Renal cortex interstitium (tissue), 11 donors: Measurements from ENCODE around the gene ANO9. TPM values are rescaled to one million over a fixed set of nuclear protein-coding genes. Genes with fewer than 3 reads are reported as not detected.
"Not testable (repeated sequence)": the region's sequence is repeated elsewhere in the genome, so short reads cannot be mapped to it uniquely, and the experiment has no call there.

Source experiments
- DNase-seq, 11 donors: peaks; one replicate each; pipeline ENCODE4 v3.0.0-alpha.2; 2013; ENCODE audit warnings: low read depth in 9 of 11, low spot score in 4 of 11; ENCODE audit errors: extremely low read depth in 1 of 11
- polyA plus RNA-seq, 3 donors: library from polyadenylated mRNA; unstranded; fragments of 120-200 nt; gene quantifications; one replicate each; pipeline ENCODE4 v1.2.1, GENCODE V29; 2013; ENCODE audit not compliant: insufficient read length in 3 of 3

The ANO9 gene
- polyA plus RNA-seq, 3 donors = 9.2 to 18.1 (median 10.3) TPM

- DNase-seq = no peak
Observed at GRCh38 chr11:394858-395655, 46.8 kb downstream of the ANO9 start.

- no peak for DNase-seq
Observed at GRCh38 chr11:394034-394857, 47.6 kb downstream of the ANO9 start, which contains the start of gene PKP3. PKP3 (plus strand) TSS chr11:394209; CDS start chr11:394293, 84 bp downstream.

- no peak for DNase-seq
Observed at GRCh38 chr11:393219-394033, 48.4 kb downstream of the ANO9 start.

DNA sequence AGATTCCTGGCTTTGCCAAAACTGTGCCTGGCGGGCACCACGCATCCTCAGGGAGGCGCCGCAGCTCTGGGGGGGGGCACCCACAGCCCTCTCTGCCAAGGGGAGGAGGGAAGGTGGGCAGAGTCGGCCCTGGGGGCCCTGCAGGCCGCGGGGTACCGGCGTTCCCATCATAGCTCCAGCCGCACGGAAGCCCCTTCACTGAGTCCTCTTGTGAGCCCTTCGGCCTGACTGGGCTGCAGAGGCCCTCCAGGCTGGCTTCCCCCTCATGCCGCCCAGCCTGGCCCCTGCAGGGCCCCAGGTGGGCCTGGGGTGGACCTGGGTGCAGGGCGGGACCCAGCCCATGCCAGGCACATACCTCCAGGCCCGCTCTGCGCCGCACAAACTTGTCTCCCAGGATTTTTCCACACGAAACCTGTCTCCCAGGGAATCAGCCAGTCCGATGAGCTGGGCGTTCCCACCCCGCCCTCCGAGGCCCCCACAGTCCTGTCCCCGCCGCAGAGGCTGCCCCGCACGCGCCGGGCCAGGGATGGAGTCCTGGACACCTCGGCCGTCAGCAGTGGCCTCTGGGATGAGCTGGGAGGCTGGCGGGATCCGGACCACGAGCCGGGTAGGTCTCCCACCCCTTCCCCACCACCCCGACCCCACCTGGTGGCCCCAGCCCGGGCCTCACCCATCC lies 49.6 kb downstream of the ANO9 start:
- no peak for DNase-seq

GRCh38 chr11:391117-392017 lies 50.4 kb downstream of the ANO9 start:
- no peak for DNase-seq

DNA sequence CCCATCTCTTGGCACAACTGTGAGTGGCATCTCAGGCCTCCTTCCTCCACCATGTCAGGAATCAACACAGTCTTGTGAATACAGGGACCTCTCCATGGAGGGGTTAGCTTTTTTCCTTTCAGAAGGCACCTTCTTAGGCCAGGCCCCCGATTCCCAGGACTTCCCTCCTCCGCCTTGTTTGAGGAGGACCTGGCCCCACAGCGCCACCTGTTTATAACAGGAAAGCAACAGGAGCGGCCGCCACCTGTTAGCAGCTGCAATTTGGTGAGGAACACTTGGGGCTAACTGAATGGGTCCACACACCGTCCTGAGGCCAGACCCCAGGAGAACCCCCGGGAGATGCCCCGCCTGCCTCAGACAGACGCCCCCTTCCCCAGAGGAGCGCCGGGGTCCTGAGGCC lies 51.6 kb downstream of the ANO9 start:
- no peak for DNase-seq

DNA sequence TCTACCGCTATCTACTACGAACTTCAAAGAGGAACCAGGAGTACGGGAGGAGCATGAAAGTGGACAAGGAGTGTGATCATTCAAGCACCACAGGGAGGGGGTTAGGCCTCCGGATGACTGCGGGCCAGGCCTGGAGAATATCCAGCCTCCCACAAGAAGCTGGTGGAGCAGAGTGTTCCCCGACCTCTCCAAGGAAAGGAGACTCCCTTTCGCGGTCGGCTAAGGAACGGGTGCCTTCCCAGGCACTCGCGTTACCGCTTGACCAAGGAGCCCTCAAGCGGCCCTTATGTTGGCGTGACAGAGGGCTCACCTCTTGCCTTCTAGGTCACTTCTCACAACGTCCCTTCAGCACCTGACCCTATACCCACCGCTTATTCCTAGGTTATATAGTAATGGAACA lies 52.4 kb downstream of the ANO9 start:
- DNase-seq = not testable (repeated sequence)

- no peak for DNase-seq
Observed at GRCh38 chr11:387193-387793, 54.5 kb downstream of the ANO9 start.

DNA sequence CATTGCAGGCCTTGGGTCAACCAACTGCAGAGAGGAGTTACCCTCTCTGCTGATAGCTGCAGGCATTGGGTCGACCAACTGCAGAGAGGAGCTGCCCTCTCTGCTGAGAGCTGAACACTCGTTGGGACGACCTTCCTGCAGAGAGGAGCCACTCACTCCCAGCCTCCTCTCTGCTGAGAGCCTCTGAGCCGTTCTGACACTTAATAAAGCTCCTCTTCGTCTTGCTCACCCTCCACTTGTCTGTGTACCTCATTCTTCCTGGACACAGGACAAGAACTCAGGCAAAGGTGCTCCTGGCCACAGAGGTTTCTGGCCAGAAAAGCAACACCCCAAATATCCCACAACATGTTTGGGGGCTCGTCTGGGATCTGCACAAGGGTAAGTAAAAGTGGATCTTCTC lies 55.3 kb downstream of the ANO9 start:
- DNase-seq = no peak

DNA sequence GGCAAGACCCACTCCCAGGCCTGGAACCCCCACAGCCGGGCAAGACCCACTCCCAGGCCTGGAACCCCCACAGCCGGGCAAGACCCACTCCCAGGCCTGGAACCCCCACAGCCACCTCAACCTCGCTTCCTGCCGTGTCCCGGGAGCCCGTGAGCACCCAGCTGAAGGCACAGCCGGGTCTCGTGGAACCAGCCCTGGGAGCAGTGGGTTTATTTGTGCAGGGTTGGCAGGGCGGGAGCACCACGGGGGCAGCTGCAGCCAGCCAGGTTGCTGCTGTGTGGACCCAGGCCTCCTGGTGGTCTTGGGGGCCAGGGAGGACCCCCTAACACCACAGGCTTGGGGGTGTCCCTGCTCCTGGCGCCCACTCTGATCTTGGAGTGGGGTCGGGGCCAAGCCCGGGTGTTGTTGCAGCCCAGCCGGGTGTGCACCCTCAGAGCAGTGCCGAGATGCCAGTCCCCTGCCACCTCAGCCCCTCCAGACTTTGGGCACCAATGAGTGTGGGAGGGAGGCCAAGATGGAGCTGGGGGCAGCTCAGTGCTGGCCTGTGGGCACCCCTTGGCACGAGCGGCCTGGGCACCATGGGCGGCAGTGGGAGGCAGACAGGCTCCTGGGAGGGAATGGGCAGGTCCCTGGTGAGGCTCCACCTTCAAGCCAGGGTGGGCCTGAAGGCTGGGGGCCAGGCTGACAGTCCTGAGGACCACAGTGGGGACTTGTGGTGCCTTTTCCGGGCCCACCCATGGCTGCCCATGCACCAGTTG lies 56.0 kb downstream of the ANO9 start:
- no peak for DNase-seq

DNA sequence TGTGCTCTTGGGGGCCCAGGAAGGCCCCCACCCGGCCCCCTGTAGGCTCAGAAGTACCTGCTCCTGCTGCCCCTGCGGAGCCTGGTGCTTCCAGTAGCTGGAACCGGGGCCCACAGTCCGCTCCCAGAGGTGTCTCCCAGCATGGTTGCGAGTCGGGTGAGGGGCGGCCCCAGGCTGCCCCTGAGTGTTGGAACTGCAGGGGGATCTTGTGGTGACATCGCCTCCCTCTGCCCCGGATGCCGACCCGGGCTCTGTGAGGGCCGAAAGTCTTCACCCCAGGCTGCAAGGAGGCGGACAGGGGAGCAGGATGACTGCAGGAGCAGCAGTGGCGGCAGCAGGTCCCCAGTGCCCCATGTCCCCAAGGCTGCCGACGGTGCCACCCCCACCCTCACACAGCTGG lies 57.3 kb downstream of the ANO9 start:
- DNase-seq = no peak

DNA sequence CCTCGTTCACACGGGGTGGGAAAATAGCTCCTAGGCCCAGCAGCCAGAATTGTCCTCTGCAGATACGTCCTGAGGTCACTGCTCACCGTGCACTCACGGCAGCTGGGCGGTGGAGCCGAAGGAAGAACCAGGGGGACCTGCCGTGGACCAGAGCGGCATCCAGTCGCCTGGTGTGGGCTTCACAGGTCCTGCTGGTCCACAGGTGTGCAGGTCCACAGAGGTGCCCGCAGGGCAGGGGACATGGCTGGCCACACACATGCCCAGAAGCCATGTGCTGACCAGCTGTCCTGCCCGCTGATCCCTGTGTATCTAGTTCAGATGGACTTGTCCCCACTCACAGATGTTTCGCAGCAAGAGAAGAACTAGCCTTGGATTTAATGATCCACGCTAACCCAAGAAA lies 58.4 kb downstream of the ANO9 start:
- no peak for DNase-seq

DNA sequence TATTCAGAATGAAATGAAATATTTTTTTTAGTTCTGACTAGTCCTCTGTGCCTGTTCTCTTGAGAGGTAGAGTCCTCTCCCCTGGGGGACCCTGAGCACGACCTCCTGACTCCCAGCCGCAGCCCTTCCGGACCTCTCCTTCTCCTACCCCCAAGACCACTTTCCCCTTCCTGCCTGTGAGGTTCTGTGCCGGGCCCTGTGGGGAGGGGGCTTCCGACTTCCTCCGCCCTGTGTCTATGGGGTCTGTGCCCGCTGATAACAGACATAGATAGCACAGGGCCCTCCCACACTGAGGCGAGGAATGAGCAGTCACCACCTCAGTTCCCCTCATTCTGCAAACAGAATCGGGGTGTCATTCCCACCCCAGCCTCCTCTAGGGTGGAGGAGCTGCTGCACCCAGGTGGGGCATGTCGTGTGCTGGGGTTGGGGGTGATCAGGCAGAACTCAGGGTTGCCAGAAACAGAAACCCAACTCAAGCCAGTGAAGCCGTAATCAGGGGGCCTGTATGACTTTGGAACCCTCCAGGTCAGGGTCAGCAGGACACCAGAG lies 59.7 kb downstream of the ANO9 start:
- DNase-seq = no peak

- no peak for DNase-seq
Observed at GRCh38 chr11:381501-382072, 60.2 kb downstream of the ANO9 start.

DNA sequence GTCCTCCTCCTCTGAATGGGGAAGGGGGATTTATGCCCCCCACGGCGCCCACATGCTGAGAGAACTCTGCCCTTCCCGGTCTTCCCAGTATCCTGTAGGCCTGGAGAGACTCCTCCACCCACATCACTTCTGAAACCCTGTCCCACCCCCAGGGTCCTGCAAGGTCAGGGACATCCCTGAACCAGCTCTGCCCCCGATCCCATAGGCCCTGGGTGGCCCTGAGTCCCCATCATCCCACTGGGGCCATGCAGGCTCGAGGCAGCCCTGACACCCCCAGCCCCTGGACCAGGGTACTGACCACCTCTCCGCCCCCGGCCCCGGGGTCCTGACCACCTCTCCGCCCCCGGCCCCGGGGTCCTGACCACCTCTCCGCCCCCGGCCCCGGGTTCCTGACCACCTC lies 60.8 kb downstream of the ANO9 start:
- DNase-seq = no peak

DNA sequence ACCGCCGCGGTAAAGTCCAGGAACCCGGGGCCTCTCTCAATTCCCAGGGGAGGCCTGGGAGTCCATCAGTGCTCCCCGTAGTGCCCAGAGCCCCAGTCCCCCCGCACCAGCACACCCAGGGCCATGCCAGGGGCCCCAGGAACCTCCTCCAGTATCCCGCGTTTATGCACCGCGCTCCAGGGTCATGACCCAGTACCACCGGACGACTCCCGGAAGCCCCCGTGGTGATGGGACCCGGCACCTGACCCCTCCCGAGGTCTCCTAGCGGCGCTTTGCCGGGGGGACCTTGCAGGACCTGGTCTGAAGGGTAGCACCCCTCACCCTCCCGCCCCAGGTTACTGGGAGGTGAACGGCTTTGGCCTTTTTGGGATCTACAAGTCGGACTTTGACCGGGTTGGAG lies 61.3 kb downstream of the ANO9 start:
- no peak for DNase-seq
